ENCODE results near the gene CFAP100.

Gene CFAP100

DNA sequence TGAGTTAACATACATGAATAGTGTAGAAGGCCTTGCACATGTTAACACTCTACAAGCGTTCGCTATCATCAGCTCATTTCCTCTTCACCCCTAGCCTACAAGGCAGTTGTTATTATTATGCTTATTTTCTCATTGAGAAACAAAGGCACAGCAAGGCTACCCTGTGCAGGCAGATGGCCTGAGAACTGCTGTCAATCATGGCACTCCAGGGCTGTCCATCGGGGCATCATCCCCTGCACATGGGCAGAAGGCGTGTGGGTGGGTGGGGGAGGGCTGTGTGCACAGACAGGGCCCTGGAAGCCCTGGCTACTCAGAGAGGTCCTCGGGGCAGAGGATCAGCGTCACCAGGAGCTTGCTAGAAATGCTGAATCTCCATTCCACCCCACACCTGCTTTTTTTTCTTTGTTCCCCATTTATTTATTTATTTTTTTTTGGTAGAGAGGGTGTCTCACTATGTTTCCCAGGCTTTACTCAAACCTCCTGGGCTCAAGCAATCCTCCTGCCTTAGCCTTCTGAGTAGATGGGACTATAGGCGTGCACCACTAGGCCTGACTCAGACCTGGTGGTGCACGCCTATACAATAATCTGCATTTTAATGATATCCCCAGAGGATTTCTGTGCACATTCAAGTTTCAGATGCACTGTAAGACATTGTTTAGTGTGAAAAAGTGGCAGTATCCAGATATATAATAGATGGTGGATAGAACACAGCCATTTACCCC lies 90.6 kb downstream of the CFAP100 start:
- no peaks in the 10 kb centered on the region for H3K36me3 ChIP-seq (ENCODE audit: insufficient read depth, low read length)
- no peaks in the 10 kb centered on the region for H3K4me1 ChIP-seq (ENCODE audit: insufficient read depth, low read length, severe bottlenecking)
- no peak overlapping the region for H3K9ac ChIP-seq (ENCODE audit: low read length)
- H3K9me2 ChIP-seq (ENCODE audit: low read depth, low read length) = no peaks in the 10 kb centered on the region
- TF ChIP-seq, protein P1, sequence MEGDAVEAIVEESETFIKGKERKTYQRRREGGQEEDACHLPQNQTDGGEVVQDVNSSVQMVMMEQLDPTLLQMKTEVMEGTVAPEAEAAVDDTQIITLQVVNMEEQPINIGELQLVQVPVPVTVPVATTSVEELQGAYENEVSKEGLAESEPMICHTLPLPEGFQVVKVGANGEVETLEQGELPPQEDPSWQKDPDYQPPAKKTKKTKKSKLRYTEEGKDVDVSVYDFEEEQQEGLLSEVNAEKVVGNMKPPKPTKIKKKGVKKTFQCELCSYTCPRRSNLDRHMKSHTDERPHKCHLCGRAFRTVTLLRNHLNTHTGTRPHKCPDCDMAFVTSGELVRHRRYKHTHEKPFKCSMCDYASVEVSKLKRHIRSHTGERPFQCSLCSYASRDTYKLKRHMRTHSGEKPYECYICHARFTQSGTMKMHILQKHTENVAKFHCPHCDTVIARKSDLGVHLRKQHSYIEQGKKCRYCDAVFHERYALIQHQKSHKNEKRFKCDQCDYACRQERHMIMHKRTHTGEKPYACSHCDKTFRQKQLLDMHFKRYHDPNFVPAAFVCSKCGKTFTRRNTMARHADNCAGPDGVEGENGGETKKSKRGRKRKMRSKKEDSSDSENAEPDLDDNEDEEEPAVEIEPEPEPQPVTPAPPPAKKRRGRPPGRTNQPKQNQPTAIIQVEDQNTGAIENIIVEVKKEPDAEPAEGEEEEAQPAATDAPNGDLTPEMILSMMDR (IDR thresholded peaks at IDR 0.05; ENCODE audit: low read length) = no peak
- TF ChIP-seq EZH2 (IDR thresholded peaks at IDR 0.05; ENCODE audit: borderline replicate concordance, low read length) = no peak
- peaks cover 7% of the 10 kb centered on the region for H3K27me3 ChIP-seq (ENCODE audit: insufficient read depth, low read length)
- H3K79me2 ChIP-seq (ENCODE audit: insufficient read depth, low read length) = no peaks in the 10 kb centered on the region
- no peak overlapping the region for H3K4me3 ChIP-seq (ENCODE audit: low read depth, low read length, poor library complexity, severe bottlenecking)
- no peak overlapping the region for H2AFZ ChIP-seq (ENCODE audit: low read length)
- H3K9me3 ChIP-seq (ENCODE audit: low read length) = no peaks in the 10 kb centered on the region
- H3K27ac ChIP-seq (ENCODE audit: low read depth, low read length, poor library complexity, severe bottlenecking) = no peak overlapping the region
- no peaks in the 10 kb centered on the region for H4K20me1 ChIP-seq (ENCODE audit: insufficient read depth, low read length)
- H3K4me2 ChIP-seq (ENCODE audit: low read length) = no peak overlapping the region
- H3F3A ChIP-seq (ENCODE audit: insufficient read depth, low read length) = no peaks in the 10 kb centered on the region

DNA sequence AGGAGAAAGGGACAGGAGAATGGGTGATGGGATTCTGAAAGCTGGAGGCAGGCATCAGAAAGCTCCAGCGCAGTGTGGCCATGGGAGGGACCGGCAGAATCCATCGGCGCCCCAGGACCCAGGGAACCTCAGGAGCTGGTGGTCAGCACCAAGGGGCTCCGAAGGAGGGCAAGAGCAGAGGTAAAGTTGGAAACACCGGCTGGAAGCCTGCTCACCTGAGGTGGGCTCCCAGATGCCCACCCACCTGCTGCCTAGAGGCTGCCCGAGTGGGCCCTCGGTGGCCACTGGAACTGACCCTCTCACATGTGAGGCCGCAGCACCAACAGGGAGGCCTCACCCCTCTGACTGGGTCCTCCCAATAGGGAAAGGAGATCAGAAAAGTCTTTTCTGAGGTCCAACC lies 91.2 kb downstream of the CFAP100 start:
- no peaks in the 10 kb centered on the region for H3F3A ChIP-seq (ENCODE audit: insufficient read depth, low read length)
- no peaks in the 10 kb centered on the region for H3K9me2 ChIP-seq (ENCODE audit: low read depth, low read length)
- H3K9ac ChIP-seq (ENCODE audit: low read length) = no peak overlapping the region
- no peak overlapping the region for H3K4me2 ChIP-seq (ENCODE audit: low read length)
- no peaks in the 10 kb centered on the region for H4K20me1 ChIP-seq (ENCODE audit: insufficient read depth, low read length)
- no peak overlapping the region for H2AFZ ChIP-seq (ENCODE audit: low read length)
- H3K27me3 ChIP-seq (ENCODE audit: insufficient read depth, low read length) = peaks cover 7% of the 10 kb centered on the region
- no peak for TF ChIP-seq EZH2 (IDR thresholded peaks at IDR 0.05; ENCODE audit: borderline replicate concordance, low read length)
- TF ChIP-seq, protein P1 (IDR thresholded peaks at IDR 0.05; ENCODE audit: low read length) = no peak
- no peaks in the 10 kb centered on the region for H3K9me3 ChIP-seq (ENCODE audit: low read length)
- H3K79me2 ChIP-seq (ENCODE audit: insufficient read depth, low read length) = no peaks in the 10 kb centered on the region
- no peaks in the 10 kb centered on the region for H3K36me3 ChIP-seq (ENCODE audit: insufficient read depth, low read length)
- no peak overlapping the region for H3K4me3 ChIP-seq (ENCODE audit: low read depth, low read length, poor library complexity, severe bottlenecking)
- H3K27ac ChIP-seq (ENCODE audit: low read depth, low read length, poor library complexity, severe bottlenecking) = no peak overlapping the region
- H3K4me1 ChIP-seq (ENCODE audit: insufficient read depth, low read length, severe bottlenecking) = no peaks in the 10 kb centered on the region

All from OCI-LY1 (cell line).